NCI-H146 treated with DMSO at 0.1 percent for 48 hours (cell line): ENCODE results near the gene CTNNA2.
A peak's percentile ranks its signal among the peaks of the same experiment; 100 is the strongest.
"Not testable (repeated sequence)": the region's sequence is repeated elsewhere in the genome, so short reads cannot be mapped to it uniquely, and the experiment has no call there.

Experiments
- DNase-seq: peaks from one replicate; lab custom pipeline; 2025; ENCODE audit not compliant: unreplicated experiment; lab: John Stamatoyannopoulos, UW

Gene CTNNA2

DNA sequence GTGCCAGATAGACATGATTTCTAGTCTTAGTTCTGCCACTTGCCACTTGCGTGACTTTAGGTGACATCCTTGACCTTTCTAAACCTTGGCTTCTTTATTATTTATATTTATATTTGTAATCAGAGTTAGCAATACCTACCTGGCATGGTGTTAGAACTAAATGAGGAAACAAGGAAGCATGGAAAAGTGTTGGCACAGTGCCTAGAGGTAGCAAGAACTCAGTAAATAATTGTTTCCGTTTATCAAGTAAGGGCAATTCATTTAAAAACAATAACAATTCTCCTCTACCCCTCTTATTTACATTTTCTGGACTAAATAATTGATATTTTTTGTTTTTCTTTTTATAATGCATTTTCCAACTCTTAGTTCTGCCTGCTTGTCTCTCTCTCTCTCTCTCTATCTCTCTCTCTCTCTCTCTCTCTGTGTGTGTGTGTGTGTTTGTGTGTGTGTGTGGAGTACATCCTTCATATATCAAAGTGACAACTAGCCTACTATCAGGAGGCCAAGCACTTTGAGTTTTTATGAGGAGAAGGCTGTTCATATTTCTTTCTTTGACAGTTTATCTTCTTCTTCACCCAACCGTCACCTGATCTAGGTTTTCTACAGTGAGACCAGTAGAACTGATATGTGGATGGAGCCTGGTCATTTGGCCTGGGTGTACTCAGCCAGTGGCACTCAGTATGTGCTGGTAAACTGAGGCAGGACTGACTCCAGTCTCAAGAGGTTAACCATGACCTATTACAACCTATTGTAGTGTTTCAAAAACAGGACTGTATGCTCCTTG is 657.2 kb downstream of the CTNNA2 start:
- no peak for DNase-seq

- DNase-seq = no peak
Measured at GRCh38 chr2:80185091-80185490, 672.2 kb downstream of the CTNNA2 start.

GRCh38 chr2:80186262-80186661 is 673.4 kb downstream of the CTNNA2 start:
- DNase-seq = no peak

DNA sequence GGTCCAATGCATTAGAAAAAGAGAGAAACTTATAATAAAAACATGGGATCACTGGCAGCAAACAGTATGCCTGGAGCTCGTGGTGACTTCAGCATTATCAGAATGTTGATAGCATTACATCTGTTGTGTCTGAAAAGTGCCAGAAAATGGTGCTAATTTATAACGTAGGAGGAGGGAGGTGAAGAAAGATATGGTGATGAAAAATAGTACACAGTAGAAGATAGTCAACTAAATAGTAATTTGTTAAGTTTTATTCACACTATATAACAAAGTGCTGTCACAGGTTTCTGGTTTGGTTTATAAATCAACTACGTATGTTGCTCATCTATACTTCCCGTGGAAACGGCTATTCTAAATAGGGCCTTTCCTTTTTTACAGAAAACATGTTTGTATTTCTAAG is 674.3 kb downstream of the CTNNA2 start:
- DNase-seq = no peak

- no peak for DNase-seq
Measured at GRCh38 chr2:80190166-80190565, 677.3 kb downstream of the CTNNA2 start.

DNA sequence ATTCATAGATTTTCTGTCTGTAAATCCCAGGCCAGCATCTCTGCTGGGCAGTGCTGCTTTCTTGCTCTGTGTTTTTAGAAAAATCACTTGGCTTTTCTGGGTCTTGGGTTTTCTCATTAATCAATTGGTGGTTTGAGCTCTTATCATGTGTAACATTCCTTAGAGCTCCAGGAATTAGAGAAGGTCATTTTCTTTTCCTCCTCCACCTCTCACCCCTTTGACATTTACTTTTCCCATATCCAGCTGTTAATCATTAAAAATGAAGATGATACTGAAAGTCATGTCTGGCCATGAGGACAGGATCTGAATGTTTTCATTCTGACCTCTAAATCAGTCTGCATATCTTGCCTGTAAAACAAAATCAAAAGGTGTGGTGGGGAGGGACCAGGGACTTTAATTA is 680.7 kb downstream of the CTNNA2 start:
- DNase-seq = no peak

DNA sequence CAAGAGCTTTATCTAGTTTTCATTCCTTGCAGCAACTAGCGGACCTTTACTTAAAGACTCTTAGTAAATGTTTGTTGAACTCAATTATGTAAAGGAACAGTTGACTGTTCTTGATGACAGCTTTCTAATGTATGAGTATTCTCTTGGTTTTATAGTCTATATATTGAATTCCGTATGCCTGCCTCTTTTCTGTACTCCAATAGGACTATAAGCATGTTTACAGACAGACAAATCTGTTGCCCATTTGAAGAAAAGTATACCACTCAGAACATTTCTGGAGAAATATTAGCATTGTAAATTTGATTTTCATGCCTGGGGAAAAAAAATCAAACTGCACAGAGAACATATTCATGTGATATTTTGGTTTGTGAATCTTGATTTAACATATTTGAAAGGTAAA is 682.2 kb downstream of the CTNNA2 start:
- DNase-seq = no peak

GRCh38 chr2:80198042-80198441 is 685.2 kb downstream of the CTNNA2 start:
- no peak for DNase-seq

GRCh38 chr2:80199504-80199903 is 686.7 kb downstream of the CTNNA2 start:
- DNase-seq = no peak

DNA sequence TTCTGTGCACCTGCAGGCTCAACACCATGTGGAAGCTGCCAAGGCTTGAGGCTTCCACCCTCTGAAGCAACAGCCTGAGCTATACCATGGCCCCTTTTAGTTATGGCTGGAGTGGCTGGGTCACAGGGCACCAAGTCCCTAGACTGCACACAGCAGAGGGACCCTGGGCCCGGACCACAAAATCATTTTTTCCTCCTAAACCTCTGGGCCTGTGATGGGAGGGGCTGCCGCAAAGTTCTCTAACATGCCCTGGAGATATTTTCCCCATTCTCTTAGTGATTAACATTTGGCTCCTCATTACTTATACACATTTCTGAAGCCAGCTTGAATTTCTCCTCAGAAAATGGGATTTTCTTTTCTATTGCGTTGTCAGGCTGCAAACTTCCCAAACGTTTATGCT is 691.1 kb downstream of the CTNNA2 start:
- not testable (repeated sequence) for DNase-seq

- no peak for DNase-seq
Measured at GRCh38 chr2:80205498-80205897, 692.6 kb downstream of the CTNNA2 start.

DNA sequence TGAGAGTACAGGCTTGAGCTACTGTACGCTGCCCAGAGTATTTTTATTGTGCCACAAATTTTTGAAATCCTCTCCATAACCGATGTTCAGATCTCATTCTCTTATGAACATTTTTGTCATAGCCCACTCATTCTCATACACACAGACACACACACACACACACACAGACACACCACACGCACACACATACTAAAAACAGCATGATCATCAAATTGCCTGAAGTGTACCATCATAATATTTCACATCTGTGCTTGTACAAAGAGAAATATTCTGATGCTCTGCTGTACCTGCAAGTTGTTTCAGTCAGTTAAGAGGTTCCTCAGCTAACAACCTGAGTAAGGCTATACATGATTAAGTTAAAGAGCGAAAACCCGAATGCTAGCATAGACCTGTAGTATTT is 696.6 kb downstream of the CTNNA2 start:
- DNase-seq = no peak

- DNase-seq = no peak
Measured at GRCh38 chr2:80217446-80217845, 704.6 kb downstream of the CTNNA2 start.

GRCh38 chr2:80222644-80223043 is 709.8 kb downstream of the CTNNA2 start:
- no peak for DNase-seq

- DNase-seq = no peak
Measured at GRCh38 chr2:80231421-80231820, 718.6 kb downstream of the CTNNA2 start.

DNA sequence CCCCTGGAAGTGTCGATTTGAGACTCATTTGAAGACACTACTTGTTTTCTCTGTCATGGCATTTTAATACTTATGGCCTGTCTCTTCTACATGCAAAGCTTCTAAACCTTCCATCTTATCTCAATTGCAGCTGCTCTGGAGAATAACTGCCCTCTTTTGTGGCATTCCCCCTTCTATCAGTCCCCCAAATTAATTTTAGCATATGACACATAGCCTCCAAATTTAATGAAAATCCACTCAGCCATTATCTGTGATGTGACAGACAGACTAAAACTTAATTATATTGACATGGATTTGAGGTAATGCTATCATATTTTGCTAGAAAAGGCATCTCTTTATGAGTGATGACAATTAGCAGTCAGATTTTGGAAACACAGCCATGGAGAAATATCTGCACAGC is 720.5 kb downstream of the CTNNA2 start:
- DNase-seq = no peak

DNA sequence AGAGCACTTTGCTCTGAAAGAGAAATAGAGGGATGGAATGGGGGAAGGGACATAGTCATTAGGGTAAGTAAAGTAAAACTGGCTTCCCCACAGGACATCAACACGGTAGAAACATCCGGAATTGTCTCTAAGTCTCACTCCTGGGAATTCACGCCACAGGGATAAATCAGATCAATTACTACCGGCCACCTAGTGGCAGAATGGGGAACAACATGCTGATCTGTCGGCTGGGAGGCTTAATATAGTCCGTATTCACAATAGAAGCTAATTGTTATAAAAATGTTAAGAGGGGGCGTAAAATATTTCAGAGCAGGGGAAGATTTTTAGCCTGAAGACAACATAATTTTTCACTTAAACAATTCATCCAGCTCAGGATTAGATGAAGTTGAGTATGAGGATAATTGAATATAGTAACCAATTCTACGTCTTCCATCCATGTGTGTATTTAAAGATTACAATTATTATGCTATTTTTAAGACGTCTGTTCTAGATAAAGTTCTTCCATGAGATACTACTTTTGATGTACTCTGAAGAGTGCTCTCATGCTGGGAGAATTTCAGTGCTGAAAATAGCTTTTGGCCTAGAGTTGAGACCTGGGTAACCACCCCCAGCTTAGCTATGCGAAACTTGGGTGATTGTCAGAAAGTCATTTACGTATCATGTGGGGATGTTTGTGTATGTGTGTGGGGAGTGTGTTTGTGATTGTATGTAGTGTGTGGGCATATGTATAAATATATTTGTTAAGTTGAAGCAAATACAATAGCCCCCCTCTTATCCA is 726.0 kb downstream of the CTNNA2 start:
- DNase-seq = peak; percentile 4

- no peak for DNase-seq
Measured at GRCh38 chr2:80242355-80242910, 729.6 kb downstream of the CTNNA2 start.

- DNase-seq = no peak
Measured at GRCh38 chr2:80244905-80245584, 732.2 kb downstream of the CTNNA2 start.

DNA sequence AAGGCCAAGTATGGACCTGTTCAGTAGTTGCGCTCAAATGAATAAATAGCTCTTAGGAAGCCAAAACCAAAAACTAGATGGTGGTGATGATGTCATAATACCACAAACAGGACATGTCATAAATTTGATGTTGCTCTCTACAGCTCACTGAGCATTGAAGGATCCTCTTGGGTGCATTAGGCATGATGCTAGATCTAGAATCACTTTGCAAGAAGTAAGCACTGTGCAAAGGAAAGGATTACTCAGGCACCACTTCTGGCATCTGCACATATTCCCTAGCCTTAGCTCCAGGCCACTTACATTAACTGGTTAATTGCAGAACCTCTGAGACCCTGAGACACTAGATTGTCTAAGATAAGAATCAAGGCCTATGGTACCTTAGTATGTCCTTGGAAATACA is 733.7 kb downstream of the CTNNA2 start:
- no peak for DNase-seq

- no peak for DNase-seq
Measured at GRCh38 chr2:80247339-80247738, 734.5 kb downstream of the CTNNA2 start.

DNA sequence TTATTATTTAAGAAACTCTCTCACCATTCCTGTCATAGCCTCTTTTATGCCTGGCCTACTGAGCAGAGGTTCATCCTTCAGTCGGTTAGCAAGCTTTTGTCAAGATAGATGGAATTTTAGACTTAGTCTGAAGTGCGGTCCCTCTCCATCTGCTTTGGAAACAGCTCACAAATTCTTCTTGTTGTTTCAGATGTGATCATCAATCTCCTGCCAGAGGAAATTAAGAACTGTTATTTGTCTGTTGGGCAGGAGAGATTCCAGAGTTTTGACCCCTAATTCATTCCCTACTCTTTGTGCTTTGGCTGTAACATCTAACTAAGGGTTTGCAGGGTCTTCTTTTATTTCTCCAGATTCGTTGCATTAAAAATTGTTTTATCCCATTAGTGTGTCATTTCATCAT is 735.3 kb downstream of the CTNNA2 start:
- no peak for DNase-seq
